ENCODE data around the gene TASOR.

The TASOR gene

GRCh38 chr3:56654460-56654859 is 28.6 kb downstream of the TASOR start:
- DNase-seq (ENCODE audit: low read depth in 2 of 2), result no peak
- no peak overlapping the region for H3K4me3 ChIP-seq (replicated peaks in 1 of 2; ENCODE audit: low read depth in 2 of 2, low read length in 2 of 2)
- TF ChIP-seq, protein P1, sequence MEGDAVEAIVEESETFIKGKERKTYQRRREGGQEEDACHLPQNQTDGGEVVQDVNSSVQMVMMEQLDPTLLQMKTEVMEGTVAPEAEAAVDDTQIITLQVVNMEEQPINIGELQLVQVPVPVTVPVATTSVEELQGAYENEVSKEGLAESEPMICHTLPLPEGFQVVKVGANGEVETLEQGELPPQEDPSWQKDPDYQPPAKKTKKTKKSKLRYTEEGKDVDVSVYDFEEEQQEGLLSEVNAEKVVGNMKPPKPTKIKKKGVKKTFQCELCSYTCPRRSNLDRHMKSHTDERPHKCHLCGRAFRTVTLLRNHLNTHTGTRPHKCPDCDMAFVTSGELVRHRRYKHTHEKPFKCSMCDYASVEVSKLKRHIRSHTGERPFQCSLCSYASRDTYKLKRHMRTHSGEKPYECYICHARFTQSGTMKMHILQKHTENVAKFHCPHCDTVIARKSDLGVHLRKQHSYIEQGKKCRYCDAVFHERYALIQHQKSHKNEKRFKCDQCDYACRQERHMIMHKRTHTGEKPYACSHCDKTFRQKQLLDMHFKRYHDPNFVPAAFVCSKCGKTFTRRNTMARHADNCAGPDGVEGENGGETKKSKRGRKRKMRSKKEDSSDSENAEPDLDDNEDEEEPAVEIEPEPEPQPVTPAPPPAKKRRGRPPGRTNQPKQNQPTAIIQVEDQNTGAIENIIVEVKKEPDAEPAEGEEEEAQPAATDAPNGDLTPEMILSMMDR (IDR thresholded peaks at IDR 0.05; ENCODE audit: low read depth, low read length), result no peak

- DNase-seq (ENCODE audit: low read depth in 2 of 2), result no peak
- TF ChIP-seq, protein P1 (IDR thresholded peaks at IDR 0.05; ENCODE audit: low read depth, low read length), result no peak
- no peak overlapping the region for H3K4me3 ChIP-seq (replicated peaks in 1 of 2; ENCODE audit: low read depth in 2 of 2, low read length in 2 of 2)
Measured at GRCh38 chr3:56645407-56645806, 37.7 kb downstream of the TASOR start.

- no peak overlapping the region for H3K4me3 ChIP-seq (replicated peaks in 1 of 2; ENCODE audit: low read depth in 2 of 2, low read length in 2 of 2)
- TF ChIP-seq, protein P1 (IDR thresholded peaks at IDR 0.05; ENCODE audit: low read depth, low read length), result no peak
- DNase-seq (ENCODE audit: low read depth in 2 of 2), result peak in 1 of 2 donors; percentile 5
Measured at GRCh38 chr3:56633602-56634535, 49.2 kb downstream of the TASOR start.

Measured in cardiac fibroblast (primary cell).